ENCODE results near the gene ENDOG.

ENDOG gene

GRCh38 chr9:128802482-128802881, 15.8 kb upstream of the ENDOG start:
- no peak for FAIRE-seq

DNA sequence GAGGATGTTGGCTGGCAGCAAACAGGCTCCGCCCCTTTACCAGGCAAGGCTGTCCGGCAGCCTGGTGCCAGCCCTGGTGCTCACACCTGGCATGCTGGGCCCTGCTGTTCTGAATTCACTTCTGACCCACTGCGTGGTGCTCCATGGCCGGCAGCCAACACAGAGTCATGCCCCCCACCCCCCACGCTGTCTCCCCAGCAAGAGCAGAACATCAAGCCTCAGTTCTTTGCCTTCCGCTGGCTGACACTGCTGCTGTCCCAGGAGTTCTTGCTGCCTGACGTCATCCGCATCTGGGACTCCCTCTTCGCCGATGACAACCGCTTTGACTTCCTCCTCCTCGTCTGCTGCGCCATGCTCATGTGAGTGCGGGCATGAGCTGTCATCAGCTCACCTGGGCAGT, 12.6 kb upstream of the ENDOG start:
- no peak for FAIRE-seq

DNA sequence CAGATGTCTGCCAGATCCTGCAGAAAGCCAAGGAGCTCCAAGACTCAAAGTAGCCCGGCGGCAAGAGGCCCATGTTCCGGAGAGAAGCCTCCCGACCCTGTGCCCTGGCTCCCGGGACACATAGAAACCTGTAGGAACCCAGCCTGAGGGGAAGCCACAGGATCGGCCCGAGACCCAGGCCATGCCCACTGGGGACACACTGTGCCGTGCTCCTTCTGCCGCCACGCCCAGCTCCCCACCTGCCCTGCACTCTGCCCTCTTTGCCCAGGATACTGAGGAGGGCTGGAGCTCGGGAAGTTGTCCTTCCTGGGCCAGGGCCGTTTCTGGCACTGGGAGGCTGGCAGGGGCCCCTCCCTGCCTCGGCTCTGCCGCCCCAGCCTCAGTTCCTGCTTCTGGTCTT, 10.5 kb upstream of the ENDOG start:
- FAIRE-seq: no peak

DNA sequence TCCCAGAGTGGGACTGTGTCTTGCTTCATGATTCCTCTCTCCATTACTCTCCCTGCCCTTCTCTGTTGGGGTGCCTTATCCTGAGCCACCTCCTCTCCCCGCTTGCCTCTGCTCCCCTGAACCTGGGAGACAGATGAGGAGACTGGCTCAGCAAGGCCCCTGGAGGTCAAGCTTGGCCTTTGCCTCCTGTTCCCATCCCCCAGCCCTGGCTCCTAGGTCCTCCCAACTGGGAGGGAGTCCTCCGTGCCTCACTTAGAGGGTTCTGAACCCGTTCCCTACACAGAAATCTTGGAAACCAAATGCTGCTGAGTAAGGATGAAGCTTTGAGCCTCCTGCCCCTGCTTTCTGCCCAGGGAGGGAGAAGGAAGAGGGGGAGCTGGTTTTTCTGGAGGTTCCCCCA, 9.8 kb upstream of the ENDOG start:
- no peak for FAIRE-seq

DNA sequence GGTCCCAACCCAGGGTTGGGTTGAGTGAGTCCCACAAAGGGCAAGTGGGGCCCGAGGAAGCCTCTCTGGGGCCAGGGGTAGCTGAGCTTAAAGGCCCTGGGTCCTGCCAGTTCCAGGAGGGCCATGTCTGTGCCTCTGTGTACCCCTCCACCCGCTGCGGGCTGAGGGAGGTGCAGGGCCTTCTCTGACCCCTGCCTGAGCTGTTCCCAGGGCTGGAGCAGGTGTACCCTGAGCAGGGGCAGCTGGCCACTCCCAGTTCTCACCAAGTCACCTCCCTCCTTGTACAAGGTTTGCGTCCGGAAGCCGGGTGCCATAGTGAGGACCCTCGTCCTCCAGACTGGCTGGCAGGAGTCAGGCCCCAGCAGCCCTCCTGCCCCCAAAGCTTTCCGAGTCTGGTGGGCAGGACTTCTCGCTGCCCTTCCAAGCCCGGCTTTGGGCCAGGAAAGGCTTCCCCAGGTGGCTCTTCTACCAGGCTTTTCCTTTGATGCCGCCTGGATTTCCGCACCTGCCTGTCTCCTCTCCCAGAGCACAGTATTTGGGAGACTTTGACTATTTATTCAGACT, 9.2 kb upstream of the ENDOG start:
- FAIRE-seq: no peak

DNA sequence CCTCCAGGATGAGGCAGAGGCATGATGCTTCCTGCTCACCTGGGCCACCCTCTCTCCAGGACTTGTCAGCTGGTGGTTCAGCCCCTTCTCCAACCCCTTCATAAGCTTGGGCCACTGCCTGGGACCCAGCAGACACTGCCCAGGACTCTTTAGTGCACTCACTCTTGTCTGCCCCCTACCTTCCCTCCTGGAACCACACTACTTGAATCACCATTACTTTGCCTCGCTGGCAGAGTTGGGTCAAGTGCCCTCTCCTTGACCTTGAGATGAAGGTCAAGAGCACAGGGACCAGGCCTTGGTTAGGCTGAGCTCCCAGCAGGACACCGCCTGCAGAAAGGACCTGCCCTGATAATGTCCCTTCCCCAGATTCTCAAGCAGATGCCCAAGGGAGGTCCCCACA, 8.5 kb upstream of the ENDOG start:
- no peak for FAIRE-seq

DNA sequence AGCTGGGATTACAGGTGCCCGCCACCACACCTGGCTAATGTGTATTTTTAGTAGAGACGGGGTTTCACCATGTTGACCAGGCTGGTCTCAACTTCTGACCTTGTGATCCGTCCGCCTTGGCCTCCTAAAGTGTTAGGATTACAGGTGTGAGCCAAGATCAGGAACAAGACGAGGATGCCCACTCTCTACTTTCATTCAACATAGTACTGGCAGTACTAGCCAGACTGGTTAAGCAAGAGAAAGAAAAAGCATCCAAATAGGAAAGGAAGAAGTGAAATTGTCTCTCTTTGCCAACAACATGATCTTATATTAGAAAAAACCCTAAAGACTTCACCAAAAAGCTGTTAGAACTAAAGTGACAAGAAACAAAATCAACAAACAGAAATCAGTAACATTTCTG, 7.4 kb upstream of the ENDOG start:
- no peak for FAIRE-seq

GRCh38 chr9:128818839-128819715, 777 bp downstream of the ENDOG start:
- FAIRE-seq: no peak

- FAIRE-seq: no peak
Measured at GRCh38 chr9:128819716-128820664, 1.7 kb downstream of the ENDOG start.

- no peak for FAIRE-seq
Measured at GRCh38 chr9:128820665-128821583, 2.6 kb downstream of the ENDOG start.

DNA sequence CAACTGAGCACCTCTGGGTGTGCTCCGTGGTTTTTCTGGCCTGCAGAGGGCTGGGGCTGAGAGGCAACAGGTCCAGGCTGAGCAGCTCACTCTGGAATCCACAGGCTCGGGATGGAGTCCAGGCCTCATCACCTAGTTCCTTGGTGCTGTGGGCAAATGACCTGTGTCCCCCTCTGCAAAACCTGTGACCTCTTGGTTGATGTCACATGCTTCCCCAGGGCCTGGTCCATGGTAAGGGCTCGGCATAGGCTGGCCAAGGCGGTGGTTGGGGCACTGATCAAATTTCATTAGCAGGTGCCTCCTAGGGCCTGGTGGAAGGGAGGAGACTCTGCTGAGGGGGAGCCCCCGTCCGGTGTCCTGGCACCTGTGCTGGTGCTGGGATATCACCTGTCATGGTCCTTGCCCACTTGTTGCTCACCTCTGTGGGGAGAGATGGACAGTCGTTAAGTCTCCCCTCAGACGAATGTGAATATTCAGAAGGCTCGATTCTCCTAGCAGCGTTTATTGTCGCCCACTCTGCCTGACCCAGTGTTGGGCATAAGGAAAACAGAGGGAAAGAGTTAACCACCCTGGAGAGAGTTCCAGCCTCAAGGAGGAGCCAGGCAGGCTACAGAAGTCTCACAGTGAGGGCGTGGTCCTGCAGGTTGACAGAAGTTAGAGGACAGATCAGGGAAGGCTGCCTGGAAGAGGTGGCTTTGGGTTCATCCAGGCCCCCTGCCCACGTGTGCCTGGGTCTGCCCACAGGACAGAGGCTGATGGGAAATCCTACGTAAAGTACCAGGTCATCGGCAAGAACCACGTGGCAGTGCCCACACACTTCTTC, 3.5 kb downstream of the ENDOG start:
- no peak for FAIRE-seq

DNA sequence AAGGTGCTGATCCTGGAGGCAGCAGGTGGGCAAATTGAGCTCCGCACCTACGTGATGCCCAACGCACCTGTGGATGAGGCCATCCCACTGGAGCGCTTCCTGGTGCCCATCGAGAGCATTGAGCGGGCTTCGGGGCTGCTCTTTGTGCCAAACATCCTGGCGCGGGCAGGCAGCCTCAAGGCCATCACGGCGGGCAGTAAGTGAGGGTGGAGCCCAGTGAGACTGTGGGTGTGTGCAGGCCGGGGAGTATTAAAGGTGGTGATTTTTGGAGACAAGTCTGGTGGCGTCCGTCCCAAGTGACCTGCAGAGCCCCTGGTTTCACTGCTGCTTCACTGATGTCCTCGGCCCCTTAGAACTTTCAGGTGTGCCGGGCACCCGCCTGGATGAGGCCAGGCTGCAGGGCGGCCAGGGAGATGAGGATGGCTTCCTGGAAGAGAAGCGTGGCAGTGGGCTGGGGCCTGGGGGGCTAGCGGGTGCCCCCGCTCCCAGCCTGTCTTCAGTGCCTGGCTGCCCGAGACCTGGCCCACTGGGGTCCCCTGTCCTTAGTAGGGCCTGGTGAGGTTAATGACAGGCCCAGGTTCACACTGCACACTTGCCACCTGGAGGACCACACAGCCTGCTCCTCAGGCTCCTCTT, 4.2 kb downstream of the ENDOG start:
- FAIRE-seq: no peak

GRCh38 chr9:128823362-128823902, 5.1 kb downstream of the ENDOG start:
- FAIRE-seq: no peak

GRCh38 chr9:128823903-128824406, 5.7 kb downstream of the ENDOG start:
- FAIRE-seq: no peak

DNA sequence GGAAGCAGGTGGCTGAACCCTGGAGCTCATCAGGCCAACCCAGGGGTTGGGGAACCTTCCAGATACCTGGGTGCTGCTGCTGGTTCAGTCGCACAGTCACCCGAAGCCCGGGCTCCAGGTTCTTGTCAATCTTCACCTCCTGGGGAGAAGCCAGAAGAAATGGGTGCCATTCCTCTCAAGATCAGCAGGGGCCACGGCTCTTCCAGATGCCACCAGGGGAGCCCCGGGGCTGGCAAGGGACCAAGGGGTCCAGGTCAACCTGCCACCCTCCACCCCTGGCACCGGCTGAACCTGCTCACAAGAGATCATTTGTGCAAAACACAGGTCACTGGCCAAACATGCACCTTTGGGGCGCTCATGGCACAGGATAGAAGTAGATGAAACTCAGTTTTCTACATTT, 6.6 kb downstream of the ENDOG start:
- FAIRE-seq: no peak

DNA sequence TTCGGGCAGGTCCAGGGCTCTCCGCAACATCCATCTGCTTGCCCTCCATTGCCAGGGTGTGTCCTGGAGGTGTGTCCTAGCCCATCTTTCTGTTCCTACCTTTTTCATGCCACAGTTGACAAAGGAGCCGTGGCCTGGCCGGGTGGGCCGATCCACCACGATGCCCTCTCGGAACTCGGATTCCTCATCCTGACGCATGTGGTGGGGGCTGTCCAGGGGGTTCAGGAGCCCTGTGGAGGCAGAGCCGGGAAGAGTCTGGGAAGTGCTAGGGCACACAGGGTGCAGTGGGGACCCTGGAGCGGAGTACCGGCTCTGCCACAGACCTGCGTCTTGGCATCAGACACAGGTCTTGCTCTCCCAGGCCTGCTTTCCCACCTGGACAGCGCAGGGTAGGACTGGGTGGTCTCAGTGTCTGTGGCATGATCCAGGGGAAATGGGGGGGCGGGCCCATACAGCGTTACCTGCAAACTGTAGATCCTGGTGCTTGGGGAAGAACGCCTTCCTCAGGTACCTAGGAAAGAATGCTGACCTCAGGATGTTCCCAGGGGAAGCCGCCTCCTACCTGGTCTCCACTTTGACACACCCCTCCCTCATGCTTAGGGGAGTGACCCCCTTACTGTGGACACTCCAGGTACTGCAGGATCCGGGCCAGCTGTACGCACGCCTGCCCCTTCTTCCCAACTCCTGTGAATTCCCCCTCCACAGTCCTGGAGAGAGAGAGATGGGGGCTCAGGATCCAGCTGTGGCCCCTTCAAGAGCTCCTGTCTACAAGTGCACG, 7.8 kb downstream of the ENDOG start:
- FAIRE-seq: no peak

GRCh38 chr9:128828267-128828666, 10.0 kb downstream of the ENDOG start:
- no peak for FAIRE-seq

- no peak for FAIRE-seq
Measured at GRCh38 chr9:128828719-128829452, 10.6 kb downstream of the ENDOG start.

All from colon (tissue), 2 donors.